T-helper 1 cell treated with Interleukin-12 subunit alpha and Interleukin-12 subunit beta and Interleukin-4 antibody, amounts not matched to agents 30 μg/mL and 1 μg/mL, for 36 hours (primary cell): ENCODE results near the gene NCK2.

Source experiments
- H3K27ac Mint-ChIP-seq: one replicate; pipeline ENCODE4 v1.8.0; 2021; ENCODE audit warnings: mild to moderate bottlenecking, mixed read lengths
- H3K27me3 Mint-ChIP-seq: one replicate; pipeline ENCODE4 v1.8.0; 2021; ENCODE audit warnings: low read depth, mixed read lengths
- H3K36me3 Mint-ChIP-seq: one replicate; pipeline ENCODE4 v1.8.0; 2021; ENCODE audit warnings: low read depth, mixed read lengths
- H3K4me1 Mint-ChIP-seq: one replicate; pipeline ENCODE4 v1.8.0; 2021; ENCODE audit warnings: low read depth, mixed read lengths
- H3K4me3 Mint-ChIP-seq: one replicate; pipeline ENCODE4 v1.8.0; 2021; ENCODE audit warnings: mild to moderate bottlenecking, moderate library complexity, mixed read lengths
- H3K9me3 Mint-ChIP-seq: one replicate; pipeline ENCODE4 v1.8.0; 2021; ENCODE audit warnings: mixed read lengths

The NCK2 gene

GRCh38 chr2:105827351-105828096 lies 82.8 kb downstream of the NCK2 start:
- H3K27ac Mint-ChIP-seq: peak overlapping the region; percentile 49
- peaks cover 19% of the 10 kb centered on the region for H3K9me3 Mint-ChIP-seq
- no peaks in the 10 kb centered on the region for H3K27me3 Mint-ChIP-seq
- no peak overlapping the region for H3K4me3 Mint-ChIP-seq
- H3K36me3 Mint-ChIP-seq: peaks cover 52% of the 10 kb centered on the region
- peaks cover 64% of the 10 kb centered on the region for H3K4me1 Mint-ChIP-seq

DNA sequence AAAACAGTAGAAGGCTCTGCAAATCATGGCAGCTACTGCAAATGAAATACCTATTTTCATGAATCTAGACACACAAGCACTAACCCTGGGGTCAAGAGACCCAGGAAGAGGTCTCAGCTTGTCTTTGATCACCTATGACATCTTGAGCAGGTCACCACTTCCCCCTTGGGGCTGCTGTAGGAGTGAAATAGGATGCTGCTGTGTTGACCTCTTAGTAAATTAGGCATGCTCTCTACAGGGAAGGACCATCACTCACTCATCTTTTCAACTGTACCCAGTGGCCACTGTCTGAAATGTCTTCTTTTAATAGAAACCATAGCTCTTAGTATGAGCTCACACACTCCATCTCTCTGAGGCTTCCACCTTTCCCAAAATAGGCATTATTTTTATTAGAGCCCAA lies 83.8 kb downstream of the NCK2 start:
- Mint-ChIP-seq H3K4me1 (peaks cover 63% of the 10 kb centered on the region), H3K27ac (peak overlapping the region; percentile 42), H3K27me3 (no peaks in the 10 kb centered on the region), H3K4me3 (no peak overlapping the region), H3K9me3 (peaks cover 22% of the 10 kb centered on the region), H3K36me3 (peaks cover 50% of the 10 kb centered on the region)

GRCh38 chr2:105834931-105835330 lies 90.2 kb downstream of the NCK2 start:
- Mint-ChIP-seq H3K27ac (peak overlapping the region; percentile 58), H3K9me3 (peaks cover 49% of the 10 kb centered on the region), H3K27me3 (no peaks in the 10 kb centered on the region), H3K4me3 (peak overlapping the region; percentile 13), H3K36me3 (peaks cover 62% of the 10 kb centered on the region), H3K4me1 (peaks cover 68% of the 10 kb centered on the region)

DNA sequence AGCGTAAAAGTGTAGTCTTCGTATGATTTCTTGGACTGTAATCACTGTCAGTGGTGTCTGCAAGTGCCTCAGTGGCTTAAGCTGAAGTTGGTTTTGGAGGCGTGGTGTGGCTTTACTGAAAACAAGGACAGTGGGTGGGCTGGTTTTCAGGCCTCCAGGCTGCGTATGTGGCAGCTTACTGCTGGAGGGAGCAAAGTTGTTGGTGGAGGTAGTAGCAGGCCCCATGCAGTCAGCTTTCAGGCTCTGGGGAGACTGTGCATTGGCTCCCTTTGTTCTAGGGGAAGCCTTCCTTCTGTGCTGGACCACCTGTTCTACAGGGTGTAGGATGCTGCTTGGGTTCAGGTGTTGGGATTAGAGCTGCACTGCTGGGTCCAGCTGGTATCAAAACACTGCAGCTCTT lies 91.6 kb downstream of the NCK2 start:
- H3K36me3 Mint-ChIP-seq: peaks cover 62% of the 10 kb centered on the region
- H3K4me1 Mint-ChIP-seq: peaks cover 75% of the 10 kb centered on the region
- H3K27ac Mint-ChIP-seq: peak overlapping the region; percentile 63
- H3K9me3 Mint-ChIP-seq: peaks cover 46% of the 10 kb centered on the region
- peak overlapping the region; percentile 14 for H3K4me3 Mint-ChIP-seq
- H3K27me3 Mint-ChIP-seq: no peaks in the 10 kb centered on the region

GRCh38 chr2:105836840-105837692 lies 92.4 kb downstream of the NCK2 start:
- Mint-ChIP-seq H3K27ac (peak overlapping the region; percentile 28), H3K36me3 (peaks cover 59% of the 10 kb centered on the region), H3K9me3 (peaks cover 39% of the 10 kb centered on the region), H3K4me1 (peaks cover 73% of the 10 kb centered on the region), H3K4me3 (peak overlapping the region; percentile 3), H3K27me3 (no peaks in the 10 kb centered on the region)

GRCh38 chr2:105839793-105840192 lies 95.1 kb downstream of the NCK2 start:
- no peaks in the 10 kb centered on the region for H3K27me3 Mint-ChIP-seq
- peaks cover 21% of the 10 kb centered on the region for H3K9me3 Mint-ChIP-seq
- H3K4me1 Mint-ChIP-seq: peaks cover 67% of the 10 kb centered on the region
- peaks cover 42% of the 10 kb centered on the region for H3K36me3 Mint-ChIP-seq
- no peak overlapping the region for H3K4me3 Mint-ChIP-seq
- peak overlapping the region; percentile 47 for H3K27ac Mint-ChIP-seq

- H3K27ac Mint-ChIP-seq: peak overlapping the region; percentile 41
- peaks cover 66% of the 10 kb centered on the region for H3K4me1 Mint-ChIP-seq
- H3K27me3 Mint-ChIP-seq: no peaks in the 10 kb centered on the region
- peaks cover 37% of the 10 kb centered on the region for H3K36me3 Mint-ChIP-seq
- H3K4me3 Mint-ChIP-seq: no peak overlapping the region
- H3K9me3 Mint-ChIP-seq: peaks cover 11% of the 10 kb centered on the region
These were observed 96.2 kb downstream of the NCK2 start for GRCh38 chr2:105840933-105841332.

- H3K27me3 Mint-ChIP-seq: no peaks in the 10 kb centered on the region
- peaks cover 6% of the 10 kb centered on the region for H3K9me3 Mint-ChIP-seq
- peak overlapping the region; percentile 16 for H3K27ac Mint-ChIP-seq
- H3K4me3 Mint-ChIP-seq: no peak overlapping the region
- H3K36me3 Mint-ChIP-seq: peaks cover 33% of the 10 kb centered on the region
- H3K4me1 Mint-ChIP-seq: peaks cover 65% of the 10 kb centered on the region
These were observed 96.8 kb downstream of the NCK2 start for GRCh38 chr2:105841551-105841950.

DNA sequence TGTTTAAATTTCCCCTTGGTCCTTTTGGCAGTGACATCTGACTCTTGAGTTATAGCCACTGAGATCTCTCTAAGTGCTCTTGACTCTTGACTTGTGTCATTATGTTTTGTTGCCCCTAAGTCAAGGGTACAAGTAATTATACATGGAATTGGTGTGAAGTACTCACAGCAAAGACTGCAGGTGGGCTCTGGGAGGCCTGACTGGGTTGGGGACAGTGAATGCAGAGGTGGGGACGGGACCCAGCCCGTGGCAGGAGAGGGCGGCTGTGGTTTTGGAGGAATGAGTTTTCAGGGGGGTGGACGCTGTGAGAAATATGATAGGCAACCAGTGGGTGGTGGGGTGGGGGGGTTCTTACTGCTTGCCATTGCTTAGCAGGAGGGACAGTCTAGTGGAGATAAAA lies 97.8 kb downstream of the NCK2 start:
- H3K9me3 Mint-ChIP-seq: no peaks in the 10 kb centered on the region
- H3K4me1 Mint-ChIP-seq: peaks cover 61% of the 10 kb centered on the region
- peaks cover 30% of the 10 kb centered on the region for H3K36me3 Mint-ChIP-seq
- H3K27me3 Mint-ChIP-seq: no peaks in the 10 kb centered on the region
- no peak overlapping the region for H3K4me3 Mint-ChIP-seq
- H3K27ac Mint-ChIP-seq: no peak overlapping the region

- no peaks in the 10 kb centered on the region for H3K9me3 Mint-ChIP-seq
- H3K4me3 Mint-ChIP-seq: no peak overlapping the region
- no peak overlapping the region for H3K27ac Mint-ChIP-seq
- peaks cover 27% of the 10 kb centered on the region for H3K36me3 Mint-ChIP-seq
- H3K27me3 Mint-ChIP-seq: no peaks in the 10 kb centered on the region
- peaks cover 63% of the 10 kb centered on the region for H3K4me1 Mint-ChIP-seq
These were observed 99.0 kb downstream of the NCK2 start for GRCh38 chr2:105843476-105844374.

- H3K27ac Mint-ChIP-seq: no peak overlapping the region
- H3K4me3 Mint-ChIP-seq: no peak overlapping the region
- peaks cover 15% of the 10 kb centered on the region for H3K36me3 Mint-ChIP-seq
- no peaks in the 10 kb centered on the region for H3K9me3 Mint-ChIP-seq
- peaks cover 46% of the 10 kb centered on the region for H3K4me1 Mint-ChIP-seq
- H3K27me3 Mint-ChIP-seq: no peaks in the 10 kb centered on the region
These were observed 101.3 kb downstream of the NCK2 start for GRCh38 chr2:105845976-105846375.

DNA sequence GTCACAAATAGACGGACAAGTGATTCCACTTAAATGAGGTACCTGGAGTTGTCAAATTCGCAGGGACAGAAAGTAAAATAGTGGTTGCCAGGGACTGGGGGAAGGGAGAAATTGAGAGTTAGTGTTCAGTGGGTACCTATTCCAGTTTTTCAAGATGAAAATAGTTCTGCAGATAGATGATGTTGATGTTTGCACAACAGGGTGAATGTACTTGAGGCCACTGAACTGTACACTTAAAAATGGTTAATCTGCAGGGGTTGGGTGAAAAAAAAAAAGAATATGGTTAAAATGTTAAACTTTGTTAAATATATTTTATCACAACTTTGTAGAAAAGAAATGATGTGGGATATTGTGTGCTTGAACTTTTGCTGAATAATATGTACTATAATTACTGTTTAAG lies 102.3 kb downstream of the NCK2 start:
- Mint-ChIP-seq H3K27me3 (no peaks in the 10 kb centered on the region), H3K36me3 (peaks cover 14% of the 10 kb centered on the region), H3K4me3 (no peak overlapping the region), H3K4me1 (peaks cover 42% of the 10 kb centered on the region), H3K27ac (no peak overlapping the region), H3K9me3 (no peaks in the 10 kb centered on the region)

- Mint-ChIP-seq H3K9me3 (no peaks in the 10 kb centered on the region), H3K4me3 (no peak overlapping the region), H3K4me1 (peaks cover 44% of the 10 kb centered on the region), H3K27ac (peak overlapping the region; percentile 0), H3K27me3 (no peaks in the 10 kb centered on the region), H3K36me3 (peaks cover 14% of the 10 kb centered on the region)
These were observed 103.7 kb downstream of the NCK2 start for GRCh38 chr2:105848367-105848766.

DNA sequence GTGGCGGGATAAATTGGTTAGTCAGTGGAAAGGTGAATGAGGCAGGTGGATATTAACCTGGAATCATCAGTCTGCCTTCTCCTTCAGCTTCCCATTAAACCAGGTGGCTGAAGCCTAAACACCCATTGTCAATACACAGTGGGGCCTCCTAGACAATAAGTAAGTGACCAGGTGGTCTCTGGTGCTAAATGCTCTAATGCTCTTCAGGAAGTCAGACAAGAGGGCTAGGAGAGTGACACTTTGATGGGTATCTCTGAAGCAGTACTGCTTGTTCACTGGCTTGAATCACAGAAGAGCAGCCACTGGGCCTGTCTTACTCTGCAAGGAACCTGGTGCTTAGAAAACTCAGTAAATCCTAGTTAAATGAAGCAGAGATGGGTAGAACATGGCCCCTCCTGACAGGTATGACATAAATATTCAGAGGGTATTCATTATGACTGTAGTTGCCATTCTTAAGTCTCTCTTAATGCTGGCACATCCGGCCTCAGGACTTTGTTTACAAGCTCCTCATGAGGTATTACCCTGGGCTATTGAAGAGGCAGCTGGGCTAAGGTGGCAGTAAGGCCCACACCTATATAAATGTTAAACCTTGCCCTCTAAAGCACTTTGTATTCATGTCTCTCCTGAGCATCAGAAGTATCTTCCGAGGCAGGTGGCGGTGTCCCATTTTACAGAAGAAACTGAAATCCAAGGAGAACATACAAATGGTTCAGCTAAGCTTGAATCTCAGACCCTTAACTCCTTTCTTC lies 104.9 kb downstream of the NCK2 start:
- H3K4me3 Mint-ChIP-seq: no peak overlapping the region
- H3K27ac Mint-ChIP-seq: peak overlapping the region; percentile 52
- peaks cover 15% of the 10 kb centered on the region for H3K36me3 Mint-ChIP-seq
- H3K4me1 Mint-ChIP-seq: peaks cover 42% of the 10 kb centered on the region
- H3K27me3 Mint-ChIP-seq: no peaks in the 10 kb centered on the region
- H3K9me3 Mint-ChIP-seq: no peaks in the 10 kb centered on the region
